ENCODE measurements around the gene IDS. TPM values are rescaled to one million over a fixed set of nuclear protein-coding genes. Genes with fewer than 3 reads are reported as not detected.

The IDS gene, protein sequence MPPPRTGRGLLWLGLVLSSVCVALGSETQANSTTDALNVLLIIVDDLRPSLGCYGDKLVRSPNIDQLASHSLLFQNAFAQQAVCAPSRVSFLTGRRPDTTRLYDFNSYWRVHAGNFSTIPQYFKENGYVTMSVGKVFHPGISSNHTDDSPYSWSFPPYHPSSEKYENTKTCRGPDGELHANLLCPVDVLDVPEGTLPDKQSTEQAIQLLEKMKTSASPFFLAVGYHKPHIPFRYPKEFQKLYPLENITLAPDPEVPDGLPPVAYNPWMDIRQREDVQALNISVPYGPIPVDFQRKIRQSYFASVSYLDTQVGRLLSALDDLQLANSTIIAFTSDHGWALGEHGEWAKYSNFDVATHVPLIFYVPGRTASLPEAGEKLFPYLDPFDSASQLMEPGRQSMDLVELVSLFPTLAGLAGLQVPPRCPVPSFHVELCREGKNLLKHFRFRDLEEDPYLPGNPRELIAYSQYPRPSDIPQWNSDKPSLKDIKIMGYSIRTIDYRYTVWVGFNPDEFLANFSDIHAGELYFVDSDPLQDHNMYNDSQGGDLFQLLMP
- total RNA-seq = 15.7 and 38.6 TPM in 2 replicates

GRCh38 chrX:149504915-149505651 lies at the start of gene IDS:
IDS (minus strand) TSS chrX:149505306; CDS start chrX:149505137, 169 bp downstream.

GRCh38 chrX:149549701-149550100 lies 44.6 kb upstream of the IDS start, which contains the start of gene HSFX3:
HSFX3 (minus strand) TSS chrX:149549924; CDS start chrX:149549852, 72 bp downstream.

GRCh38 chrX:149540621-149541520 lies 35.8 kb upstream of the IDS start, which contains the start of gene EOLA1:
EOLA1 (plus strand) TSS chrX:149541012; CDS start chrX:149545631, 4,619 bp downstream.

Other genes starting within 250 kb of the IDS start
- 15.7 and 20.5 TPM in 2 replicates for gene EOLA1, start 35.7 kb upstream of the IDS start, total RNA-seq
- gene HSFX3, start 44.6 kb upstream of the IDS start, total RNA-seq = not detected in 2 replicates
- gene MAGEA9B, start 82.2 kb upstream of the IDS start, total RNA-seq = not detected in 2 replicates
- gene HSFX2, start 90.0 kb upstream of the IDS start, total RNA-seq = not detected in 2 replicates
- gene TMEM185A, start 126.5 kb upstream of the IDS start, total RNA-seq = 10.2 and 11.0 TPM in 2 replicates
- gene MAGEA11, start 206.8 kb upstream of the IDS start, total RNA-seq = not detected in 2 replicates